WTC11 (cell line): ENCODE data around the gene CHAT. TPM values are rescaled to one million over a fixed set of nuclear protein-coding genes. Genes with fewer than 3 reads are reported as not detected.

Experiments
- ATAC-seq: fragments of 200-7000 bp; cut with Tn5 transposase; 2 replicates; pipeline ENCODE4 v1.10.0; 2021; ENCODE audit warnings: mild to moderate bottlenecking, moderate library complexity
- CTCF ChIA-PET: fragments of 300-600 bp; sonication (Branson Sonifier 250); formaldehyde crosslinking; loops from one replicate; lab custom pipeline; 2021; ENCODE audit warnings: antibody characterized with exemption; lab: Charles Lee
- POLR2A ChIA-PET: fragments of 350-600 bp; sonication (Branson Sonifier 250); formaldehyde crosslinking; loops from one replicate; lab custom pipeline; 2021; ENCODE audit warnings: antibody characterized with exemption; lab: Charles Lee
- DNase-seq: peaks from one replicate; pipeline ENCODE4 v3.0.0; 2021; ENCODE audit warnings: low spot score
- H3K27ac Mint-ChIP-seq: 2 replicates; pipeline ENCODE4 v1.8.0; 2021; ENCODE audit warnings: mixed read lengths
- H3K27me3 Mint-ChIP-seq: 2 replicates; pipeline ENCODE4 v1.8.0; 2021; ENCODE audit warnings: low read depth, mild to moderate bottlenecking, moderate library complexity, mixed read lengths
- H3K36me3 Mint-ChIP-seq: 2 replicates; pipeline ENCODE4 v1.8.0; 2021; ENCODE audit warnings: mixed read lengths
- H3K4me1 Mint-ChIP-seq: 2 replicates; pipeline ENCODE4 v1.8.0; 2022; ENCODE audit warnings: mixed read lengths
- H3K4me3 Mint-ChIP-seq: 2 replicates; pipeline ENCODE4 v1.8.0; 2021; ENCODE audit warnings: mild to moderate bottlenecking, moderate library complexity, mixed read lengths
- H3K9me3 Mint-ChIP-seq: 2 replicates; pipeline ENCODE4 v1.8.0; 2021; ENCODE audit warnings: mixed read lengths
- CTCF ChIP-seq: fragments of 200-600 bp; IDR thresholded peaks from 2 replicates; pipeline ENCODE4 v1.8.0; 2022; ENCODE audit warnings: antibody characterized with exemption
- E2F4 ChIP-seq: sonication (generic); formaldehyde crosslinking; IDR thresholded peaks from 2 replicates; pipeline ENCODE4 v1.8.1; 2022; ENCODE audit warnings: low read depth, mild to moderate bottlenecking, moderate library complexity, missing genetic modification reagents, borderline replicate concordance
- E2F5 ChIP-seq: sonication (generic); formaldehyde crosslinking; IDR thresholded peaks from 2 replicates; pipeline ENCODE4 v1.8.1; 2022; ENCODE audit warnings: mild to moderate bottlenecking, moderate library complexity, missing genetic modification reagents
- ESRRA ChIP-seq: sonication (generic); formaldehyde crosslinking; IDR thresholded peaks from 2 replicates; pipeline ENCODE4 v1.8.1; 2022; ENCODE audit warnings: mild to moderate bottlenecking, missing genetic modification reagents, borderline replicate concordance
- GRHL2 ChIP-seq: fragments of 250-450 bp; sonication (Bioruptor Pico); IDR thresholded peaks from 2 replicates; pipeline ENCODE4 v1.8.0; 2022; ENCODE audit warnings: mild to moderate bottlenecking, moderate library complexity; ENCODE audit not compliant: insufficient replicate concordance, severe bottlenecking
- GTF2I ChIP-seq: fragments of 250-450 bp; sonication (Bioruptor Pico); conservative IDR thresholded peaks from 2 replicates; pipeline ENCODE4 v1.4.0; 2021; ENCODE audit warnings: mild to moderate bottlenecking
- JUN ChIP-seq: sonication (generic); formaldehyde crosslinking; IDR thresholded peaks from 2 replicates; pipeline ENCODE4 v1.8.0; 2023; ENCODE audit warnings: mild to moderate bottlenecking, missing genetic modification reagents
- MYBL2 ChIP-seq: sonication (generic); formaldehyde crosslinking; IDR thresholded peaks from 2 replicates; pipeline ENCODE4 v1.8.1; 2023; ENCODE audit warnings: mild to moderate bottlenecking, moderate library complexity, missing genetic modification reagents
- NFATC4 ChIP-seq: fragments of 250-450 bp; sonication (Bioruptor Pico); IDR thresholded peaks from 2 replicates; pipeline ENCODE4 v1.9.0; 2021; ENCODE audit warnings: mild to moderate bottlenecking
- NR1H2 ChIP-seq: sonication (generic); formaldehyde crosslinking; IDR thresholded peaks from 2 replicates; pipeline ENCODE4 v1.9.0; 2021; ENCODE audit warnings: mild to moderate bottlenecking, moderate library complexity, missing genetic modification reagents
- SOX15 ChIP-seq: fragments of 250-450 bp; sonication (Bioruptor Pico); IDR thresholded peaks from 2 replicates; pipeline ENCODE4 v1.9.0; 2021; ENCODE audit warnings: mild to moderate bottlenecking
- SP1 ChIP-seq: sonication (generic); formaldehyde crosslinking; conservative IDR thresholded peaks from 2 replicates; pipeline ENCODE4 v1.8.1; 2022; ENCODE audit warnings: missing genetic modification reagents
- TEAD4 ChIP-seq: sonication (generic); formaldehyde crosslinking; IDR thresholded peaks from 2 replicates; pipeline ENCODE4 v1.8.0; 2022; ENCODE audit warnings: mild to moderate bottlenecking, missing genetic modification reagents
- ZMAT4 ChIP-seq: fragments of 250-450 bp; sonication (Bioruptor Pico); IDR thresholded peaks from 2 replicates; pipeline ENCODE4 v1.9.0; 2021; ENCODE audit warnings: mild to moderate bottlenecking
- ZNF396 ChIP-seq: fragments of 250-450 bp; sonication (Bioruptor Pico); IDR thresholded peaks from 2 replicates; pipeline ENCODE4 v1.8.0; 2021; ENCODE audit warnings: mild to moderate bottlenecking, moderate library complexity, borderline replicate concordance
- ZNF512 ChIP-seq: sonication (generic); formaldehyde crosslinking; IDR thresholded peaks from 2 replicates; pipeline ENCODE4 v1.8.1; 2022; ENCODE audit warnings: missing genetic modification reagents, borderline replicate concordance
- total RNA-seq: library from RNA; stranded (reverse); gene quantifications from 3 replicates; pipeline ENCODE4 v1.2.3, GENCODE V29; 2021

Gene CHAT
- total RNA-seq, 1 experiment from 2014 or later, result not detected

- TF ChIP-seq E2F4 (no peak), E2F5 (CRISPR knock-in tag) (no peak), JUN (CRISPR knock-in tag) (no peak), ZNF396 (CRISPR knock-in tag) (no peak), CTCF (no peak), ZNF512 (CRISPR knock-in tag) (no peak), NFATC4 (CRISPR knock-in tag) (no peak), TEAD4 (CRISPR knock-in tag) (no peak), GTF2I (CRISPR knock-in tag) (no peak)
These were observed 5.0 kb downstream of the CHAT start (continued) for GRCh38 chr10:49618821-49619220.

GRCh38 chr10:49619613-49620012 lies 5.8 kb downstream of the CHAT start:
- peak; percentile 36; the same call in 1 of the 2 replicates for TF ChIP-seq CTCF
- TF ChIP-seq ESRRA (CRISPR knock-in tag), result no peak
- TF ChIP-seq NR1H2 (CRISPR knock-in tag), result no peak
- no peak for TF ChIP-seq GRHL2 (CRISPR knock-in tag)
- TF ChIP-seq ZMAT4, result no peak
- TF ChIP-seq SOX15 (CRISPR knock-in tag), result no peak
- no peak for TF ChIP-seq MYBL2
- TF ChIP-seq SP1 (CRISPR knock-in tag), result no peak
- TF ChIP-seq, all 79 proteins: peak for 1
- Mint-ChIP-seq H3K27me3 (peaks cover 74% of the 10 kb centered on the region), H3K4me3 (no peak overlapping the region), H3K27ac (no peak overlapping the region), H3K4me1 (peaks cover 5% of the 10 kb centered on the region), H3K9me3 (no peaks in the 10 kb centered on the region), H3K36me3 (no peaks in the 10 kb centered on the region)
- POLR2A ChIA-PET, result no interaction called here
- CTCF ChIA-PET, result interaction anchor here (0.9 kb wide), 2 partner anchors 10 to 30 kb away, joined by 3 to 4 read pairs; partner anchors contain the start of gene SLC18A3
- DNase-seq, result peak; percentile 46
- peak; percentile 82 for ATAC-seq
